Measurements from ENCODE around the gene FRMD5.

DNA sequence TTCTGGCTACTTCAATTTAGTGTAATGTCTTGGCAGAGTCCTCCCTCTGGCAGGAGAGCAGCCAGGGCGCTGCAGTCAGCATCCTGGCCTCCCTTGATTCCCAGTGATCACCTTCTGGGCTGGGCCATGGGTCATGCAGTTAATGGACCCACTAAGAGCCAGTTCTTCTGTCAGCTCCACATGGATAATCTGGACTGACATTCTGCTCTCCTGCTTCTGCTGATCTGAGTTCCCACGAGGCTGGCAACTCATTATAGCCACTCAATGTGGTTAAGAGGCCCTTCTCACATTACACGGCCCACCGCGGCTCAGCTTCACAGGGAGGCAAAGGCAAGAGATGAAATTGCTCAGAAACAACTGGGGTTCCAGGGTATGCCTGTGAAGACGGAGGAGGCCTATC is 274.3 kb downstream of the FRMD5 start:
- TF ChIP-seq CTCF (IDR thresholded peaks at IDR 0.05; ENCODE audit: poor library complexity) (no peak), EZH2 (IDR thresholded peaks at IDR 0.05; ENCODE audit: borderline replicate concordance) (no peak)
